ENCODE results near the gene TXK. TPM values are rescaled to one million over a fixed set of nuclear protein-coding genes. Genes with fewer than 3 reads are reported as not detected.
A peak's percentile ranks its signal among the peaks of the same experiment; 100 is the strongest.

The TXK gene
- polyA plus RNA-seq, 1 donor = 4.9 TPM

DNA sequence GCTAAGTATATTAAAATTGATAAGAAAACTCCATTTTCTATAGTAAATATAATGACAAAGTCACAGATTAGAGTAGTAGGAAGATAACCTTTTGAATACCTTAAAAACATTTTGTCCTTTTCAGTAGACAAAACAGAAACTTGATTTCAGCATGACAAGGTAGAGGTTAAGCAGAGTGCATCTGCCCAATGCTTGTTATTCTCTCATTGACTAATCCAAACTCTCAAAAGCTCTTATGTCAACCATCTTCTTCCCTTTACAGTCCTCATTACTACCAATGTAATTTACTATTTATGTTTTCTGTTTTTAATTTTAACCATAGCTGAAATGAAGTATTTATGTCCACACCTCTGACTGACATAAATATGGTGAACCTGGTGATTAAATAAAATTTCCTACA lies 106.4 kb downstream of the TXK start:
- Histone ChIP-seq H3K36me3 (ENCODE audit: control insufficient read depth, insufficient read depth, low read length) (peaks cover 15% of the 10 kb centered on the region), H3K27me3 (ENCODE audit: control insufficient read depth, insufficient read depth, low read length) (no peaks in the 10 kb centered on the region), H3K4me3 (ENCODE audit: low read length) (no peak overlapping the region), H3K9me3 (ENCODE audit: control insufficient read depth, low read depth, low read length) (no peaks in the 10 kb centered on the region), H3K4me1 (ENCODE audit: control insufficient read depth, insufficient read depth, low read length) (peaks cover 37% of the 10 kb centered on the region), H3K27ac (ENCODE audit: low read length) (no peak overlapping the region)
- no peak for DNase-seq

DNA sequence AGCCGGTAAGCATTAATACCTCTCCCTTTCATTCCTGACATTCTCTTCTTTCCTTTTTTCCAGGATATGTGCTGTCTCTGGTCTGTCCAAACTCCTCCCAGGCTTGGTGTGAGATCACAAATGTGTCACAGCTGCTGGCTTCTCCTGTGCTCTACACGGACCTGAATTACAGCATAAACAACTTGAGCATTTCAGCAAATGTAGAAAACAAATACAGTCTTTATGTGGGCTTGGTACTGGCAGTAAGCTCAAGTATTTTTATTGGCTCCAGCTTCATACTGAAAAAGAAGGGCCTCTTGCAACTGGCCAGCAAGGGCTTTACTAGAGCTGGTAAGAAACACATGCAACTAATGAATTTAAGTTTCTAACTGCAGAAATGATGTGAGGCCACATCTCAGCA lies 109.0 kb downstream of the TXK start:
- Histone ChIP-seq H3K27ac (ENCODE audit: low read length) (peak overlapping the region; percentile 9), H3K4me1 (ENCODE audit: control insufficient read depth, insufficient read depth, low read length) (peaks cover 32% of the 10 kb centered on the region), H3K9me3 (ENCODE audit: control insufficient read depth, low read depth, low read length) (no peaks in the 10 kb centered on the region), H3K4me3 (ENCODE audit: low read length) (no peak overlapping the region), H3K27me3 (ENCODE audit: control insufficient read depth, insufficient read depth, low read length) (no peaks in the 10 kb centered on the region), H3K36me3 (ENCODE audit: control insufficient read depth, insufficient read depth, low read length) (peaks cover 15% of the 10 kb centered on the region)
- DNase-seq = no peak
- WGBS (ENCODE audit: insufficient coverage, low lambda C conversion rate) = 40% methylated on average over 1 of the region's 2 CpGs

DNA sequence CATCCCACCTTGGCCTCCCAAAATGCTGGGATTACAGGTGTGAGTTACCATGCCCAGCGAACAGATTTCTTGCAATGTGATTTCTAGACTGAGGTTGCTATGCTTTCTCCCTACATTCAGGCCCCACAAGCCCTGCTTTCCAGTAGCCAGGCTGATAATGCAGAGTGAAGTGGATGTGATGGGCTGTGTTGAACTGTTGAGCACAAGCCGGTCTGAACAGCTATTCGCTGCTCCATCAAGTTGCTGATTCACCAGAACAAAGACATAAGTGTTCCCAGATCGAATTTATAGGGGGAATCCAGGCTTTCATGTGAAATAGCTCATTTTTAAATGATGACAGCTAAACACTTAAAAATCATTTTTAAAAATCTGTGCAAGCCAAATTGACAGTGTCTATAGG lies 109.5 kb downstream of the TXK start:
- Histone ChIP-seq H3K27me3 (ENCODE audit: control insufficient read depth, insufficient read depth, low read length) (no peaks in the 10 kb centered on the region), H3K9me3 (ENCODE audit: control insufficient read depth, low read depth, low read length) (no peaks in the 10 kb centered on the region), H3K27ac (ENCODE audit: low read length) (peak overlapping the region; percentile 9), H3K36me3 (ENCODE audit: control insufficient read depth, insufficient read depth, low read length) (peaks cover 15% of the 10 kb centered on the region), H3K4me1 (ENCODE audit: control insufficient read depth, insufficient read depth, low read length) (peaks cover 33% of the 10 kb centered on the region), H3K4me3 (ENCODE audit: low read length) (no peak overlapping the region)
- no peak for DNase-seq
- no CpG with 5 or more reads among the region's 4 CpGs for WGBS (ENCODE audit: insufficient coverage, low lambda C conversion rate)

- 17% methylated on average over 1 of the region's 3 CpGs for WGBS (ENCODE audit: insufficient coverage, low lambda C conversion rate)
- Histone ChIP-seq H3K4me3 (ENCODE audit: low read length) (no peak overlapping the region), H3K27me3 (ENCODE audit: control insufficient read depth, insufficient read depth, low read length) (peaks cover 3% of the 10 kb centered on the region), H3K9me3 (ENCODE audit: control insufficient read depth, low read depth, low read length) (no peaks in the 10 kb centered on the region), H3K27ac (ENCODE audit: low read length) (peak overlapping the region; percentile 99), H3K36me3 (ENCODE audit: control insufficient read depth, insufficient read depth, low read length) (peaks cover 15% of the 10 kb centered on the region), H3K4me1 (ENCODE audit: control insufficient read depth, insufficient read depth, low read length) (peaks cover 41% of the 10 kb centered on the region)
- peak; percentile 76 to 89 for DNase-seq
Measured at GRCh38 chr4:48022192-48022799, 111.8 kb downstream of the TXK start.

DNA sequence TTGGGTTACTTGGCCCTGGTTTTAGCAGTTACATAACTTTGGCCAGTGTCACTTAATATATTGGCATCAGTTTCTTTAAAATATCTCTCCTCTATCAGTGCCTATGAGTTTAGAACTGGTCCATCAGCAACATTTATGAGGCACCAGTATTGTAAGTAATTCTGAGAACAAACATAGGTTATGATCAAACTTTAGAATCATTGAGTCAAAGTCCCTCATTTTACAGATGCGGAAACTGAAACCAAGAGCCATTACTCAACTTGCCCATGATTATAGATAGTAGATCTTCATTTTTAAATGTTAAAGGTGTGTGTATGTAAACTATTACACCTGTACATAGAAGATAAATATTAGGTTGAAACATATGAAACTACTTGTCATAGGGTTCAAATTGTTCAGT lies 113.0 kb downstream of the TXK start:
- H3K36me3 ChIP-seq (ENCODE audit: control insufficient read depth, insufficient read depth, low read length) = peaks cover 15% of the 10 kb centered on the region
- WGBS (ENCODE audit: insufficient coverage, low lambda C conversion rate) = no CpG with 5 or more reads among the region's 1 CpG
- no peak overlapping the region for H3K4me3 ChIP-seq (ENCODE audit: low read length)
- H3K27me3 ChIP-seq (ENCODE audit: control insufficient read depth, insufficient read depth, low read length) = peaks cover 3% of the 10 kb centered on the region
- DNase-seq = peak in 1 of 2 donors; percentile 56
- H3K9me3 ChIP-seq (ENCODE audit: control insufficient read depth, low read depth, low read length) = no peaks in the 10 kb centered on the region
- peak overlapping the region; percentile 99 for H3K27ac ChIP-seq (ENCODE audit: low read length)
- peaks cover 41% of the 10 kb centered on the region for H3K4me1 ChIP-seq (ENCODE audit: control insufficient read depth, insufficient read depth, low read length)

DNA sequence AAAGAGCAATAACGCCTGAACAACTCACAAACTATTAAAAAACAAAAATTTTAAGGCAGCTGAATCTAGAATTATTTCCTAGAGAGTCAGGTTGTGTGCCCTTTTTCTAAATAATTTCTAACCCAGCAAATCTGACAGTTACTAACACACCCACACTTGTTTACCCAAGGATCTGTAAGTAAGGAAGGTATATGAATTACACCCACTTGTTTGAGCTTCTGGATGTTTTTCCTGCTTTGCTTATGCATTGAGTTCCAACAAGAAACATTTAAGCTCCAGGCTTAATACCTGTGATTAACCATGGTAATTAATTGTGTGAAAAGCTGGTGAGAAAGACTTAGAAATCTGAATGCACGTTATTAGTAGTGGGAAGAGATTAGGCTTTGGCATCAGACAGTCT lies 115.9 kb downstream of the TXK start:
- H3K9me3 ChIP-seq (ENCODE audit: control insufficient read depth, low read depth, low read length) = no peaks in the 10 kb centered on the region
- H3K4me1 ChIP-seq (ENCODE audit: control insufficient read depth, insufficient read depth, low read length) = peaks cover 35% of the 10 kb centered on the region
- DNase-seq = peak in 1 of 2 donors; percentile 35
- no peaks in the 10 kb centered on the region for H3K36me3 ChIP-seq (ENCODE audit: control insufficient read depth, insufficient read depth, low read length)
- H3K27me3 ChIP-seq (ENCODE audit: control insufficient read depth, insufficient read depth, low read length) = peaks cover 3% of the 10 kb centered on the region
- H3K4me3 ChIP-seq (ENCODE audit: low read length) = peak overlapping the region; percentile 94
- peak overlapping the region; percentile 99 for H3K27ac ChIP-seq (ENCODE audit: low read length)
- 60% methylated on average over 1 of the region's 2 CpGs for WGBS (ENCODE audit: insufficient coverage, low lambda C conversion rate)

GRCh38 chr4:48017108-48017571 lies 116.9 kb downstream of the TXK start:
- Histone ChIP-seq H3K27ac (ENCODE audit: low read length) (peak overlapping the region; percentile 99), H3K4me1 (ENCODE audit: control insufficient read depth, insufficient read depth, low read length) (peaks cover 27% of the 10 kb centered on the region), H3K36me3 (ENCODE audit: control insufficient read depth, insufficient read depth, low read length) (no peaks in the 10 kb centered on the region), H3K4me3 (ENCODE audit: low read length) (peak overlapping the region; percentile 94), H3K27me3 (ENCODE audit: control insufficient read depth, insufficient read depth, low read length) (peaks cover 3% of the 10 kb centered on the region), H3K9me3 (ENCODE audit: control insufficient read depth, low read depth, low read length) (no peaks in the 10 kb centered on the region)
- peak; percentile 71 to 85 for DNase-seq
- WGBS (ENCODE audit: insufficient coverage, low lambda C conversion rate) = no CpG with 5 or more reads among the region's 35 CpGs

Other genes starting within 250 kb of the TXK start
- gene NFXL1, start 219.7 kb downstream of the TXK start, polyA plus RNA-seq = 15.0 TPM
- 4.7 TPM for gene CNGA1, start 117.6 kb downstream of the TXK start, polyA plus RNA-seq
- gene NIPAL1, start 117.5 kb downstream of the TXK start, polyA plus RNA-seq = 30.7 TPM
- 4.6 TPM for gene TEC, start 135.6 kb upstream of the TXK start, polyA plus RNA-seq
- 38.7 TPM for gene SLAIN2, start 207.3 kb upstream of the TXK start, polyA plus RNA-seq